Hematopoietic multipotent progenitor cell treated with erythropoietin and hydrocortisone succinate and interleukin-3 and kit ligand, for 15 days (in vitro differentiated cells): ENCODE results near the gene MTHFD2L.

ENCODE experiments used
- DNase-seq: peaks from one replicate; pipeline ENCODE4 v3.0.0-alpha.2; 2015; ENCODE audit warnings: low spot score

MTHFD2L gene

GRCh38 chr4:74307170-74307569, 149.3 kb downstream of the MTHFD2L start:
- DNase-seq = no peak

DNA sequence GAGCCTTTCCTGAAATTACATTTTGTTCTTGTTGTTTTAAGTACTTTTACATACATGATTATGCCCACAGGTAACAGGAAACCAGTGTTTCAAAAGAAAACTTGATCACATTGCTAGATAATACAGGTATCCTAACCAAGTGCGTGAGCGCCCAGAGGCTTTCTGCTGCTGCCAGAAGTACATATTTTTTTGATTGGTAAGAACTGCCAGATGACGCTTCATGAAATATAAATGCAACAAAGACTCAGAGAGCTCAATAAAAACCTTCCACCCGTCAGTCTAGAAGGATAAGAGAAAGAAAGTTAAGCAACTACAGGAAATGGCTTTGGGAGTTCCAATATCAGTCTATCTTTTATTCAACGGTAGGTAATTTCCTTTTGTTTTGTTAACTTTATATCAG, 150.3 kb downstream of the MTHFD2L start, which contains the start of gene EPGN:
TSS of gene EPGN (plus strand) at position 256 of the 400 bp plus-strand sequence. CDS start at position 320, 64 bp downstream.
- no peak for DNase-seq

DNA sequence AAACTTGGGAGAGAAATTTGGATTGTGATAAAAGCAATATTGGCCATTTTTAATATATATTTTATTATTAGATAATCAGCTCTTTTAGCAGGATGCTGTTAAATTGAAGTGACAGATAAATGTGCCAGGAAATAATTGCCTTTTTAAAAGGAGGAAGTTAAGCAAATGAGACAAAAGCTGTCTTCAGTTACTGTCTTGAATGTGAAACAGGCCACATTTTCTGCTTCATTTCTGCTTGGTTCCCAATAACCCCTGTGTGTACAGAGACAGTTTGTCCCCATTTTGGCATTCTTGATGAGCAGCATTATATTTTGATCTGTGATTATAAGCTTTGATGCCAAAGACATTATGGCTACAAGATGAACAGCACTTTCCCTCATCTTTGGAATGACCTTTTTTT, 151.3 kb downstream of the MTHFD2L start:
- DNase-seq = no peak

DNA sequence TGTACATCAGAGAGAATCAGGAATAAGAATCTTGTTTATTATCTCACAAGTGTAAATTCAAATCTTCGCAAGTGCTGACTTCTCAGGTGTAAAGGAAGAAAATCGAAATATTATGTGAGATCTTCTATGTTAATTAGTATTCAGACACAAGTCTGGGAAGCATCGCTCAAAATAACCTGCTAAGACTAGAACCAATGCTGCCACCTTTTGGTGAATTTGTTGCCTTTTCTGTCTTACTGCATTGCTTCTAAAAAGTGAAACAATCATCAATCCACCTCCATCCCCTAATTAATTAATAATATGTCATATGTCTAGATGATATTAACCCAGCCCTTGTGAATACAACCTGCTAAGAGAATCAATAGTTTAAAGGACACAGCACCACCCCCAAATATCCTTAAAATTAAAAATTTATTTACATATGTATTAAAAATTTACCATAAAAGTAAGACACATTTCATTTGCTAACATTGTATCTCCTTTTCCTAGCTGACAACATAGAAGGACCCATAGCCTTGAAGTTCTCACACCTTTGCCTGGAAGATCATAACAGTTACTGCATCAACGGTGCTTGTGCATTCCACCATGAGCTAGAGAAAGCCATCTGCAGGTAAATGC, 153.9 kb downstream of the MTHFD2L start:
- DNase-seq = peak; percentile 55

DNA sequence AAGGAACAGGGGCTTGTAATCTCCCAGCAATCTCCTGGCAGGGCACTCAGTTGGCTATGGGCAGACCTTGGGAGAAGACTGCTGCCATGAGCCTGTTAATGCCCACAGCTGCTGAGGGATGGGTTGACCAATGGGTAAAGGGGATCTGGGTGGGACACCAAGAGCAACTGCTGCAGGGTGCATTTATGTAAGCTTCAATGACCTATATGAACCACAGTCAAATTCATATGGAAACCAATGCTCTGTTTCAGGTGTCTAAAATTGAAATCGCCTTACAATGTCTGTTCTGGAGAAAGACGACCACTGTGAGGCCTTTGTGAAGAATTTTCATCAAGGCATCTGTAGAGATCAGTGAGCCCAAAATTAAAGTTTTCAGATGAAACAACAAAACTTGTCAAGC, 156.4 kb downstream of the MTHFD2L start:
- DNase-seq = no peak

- no peak for DNase-seq
Measured at GRCh38 chr4:74314944-74315343, 157.0 kb downstream of the MTHFD2L start.

- no peak for DNase-seq
Measured at GRCh38 chr4:74315376-74315775, 157.5 kb downstream of the MTHFD2L start.

DNA sequence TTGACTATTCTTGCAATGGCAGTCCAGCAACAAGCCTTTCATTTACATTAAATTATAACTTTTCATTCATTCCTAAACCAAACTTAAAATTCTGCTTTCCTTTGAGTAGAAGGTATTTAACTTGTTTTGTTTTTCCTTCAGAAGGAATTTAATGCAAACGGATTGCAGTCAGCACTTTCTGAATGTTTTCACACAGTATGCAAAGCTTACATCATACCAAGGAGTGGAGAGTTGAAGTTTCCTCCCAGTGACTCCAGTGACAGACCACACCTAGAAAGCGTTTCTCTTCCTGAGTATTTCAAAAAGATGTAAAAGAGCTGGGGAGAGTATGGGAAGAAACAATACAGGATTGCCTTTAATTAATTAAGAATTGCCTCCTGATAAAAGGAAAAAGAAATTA, 158.5 kb downstream of the MTHFD2L start:
- DNase-seq = no peak

DNA sequence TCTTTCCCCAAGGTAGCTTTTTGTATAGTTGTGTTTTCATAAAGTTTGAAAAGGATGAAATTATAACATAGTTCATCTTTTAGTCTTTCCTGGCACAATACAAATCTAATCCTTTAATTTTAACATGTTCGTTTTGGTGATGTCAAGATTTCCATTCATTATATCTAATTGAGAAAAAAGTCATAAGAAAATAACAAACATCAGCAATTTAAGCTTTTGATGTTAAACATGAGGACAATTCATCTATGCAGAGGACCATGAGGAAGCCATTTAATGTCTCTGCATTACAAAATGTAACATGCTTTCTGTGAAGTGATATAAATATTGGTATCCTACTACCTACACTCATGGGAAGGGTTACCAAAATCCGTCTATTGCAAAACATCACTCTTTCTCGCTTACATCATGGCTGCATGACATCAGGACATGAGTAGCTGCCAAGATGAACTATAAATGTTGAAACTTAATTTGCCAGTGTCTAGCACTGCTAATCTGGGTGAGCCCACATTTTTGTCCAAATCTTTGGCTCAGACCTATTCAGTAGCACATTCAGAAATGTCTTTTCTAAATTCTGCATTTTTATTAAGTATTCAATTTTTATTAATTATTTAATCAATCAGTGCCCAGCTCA, 159.8 kb downstream of the MTHFD2L start:
- no peak for DNase-seq

GRCh38 chr4:74318276-74318675, 160.4 kb downstream of the MTHFD2L start:
- DNase-seq = no peak

DNA sequence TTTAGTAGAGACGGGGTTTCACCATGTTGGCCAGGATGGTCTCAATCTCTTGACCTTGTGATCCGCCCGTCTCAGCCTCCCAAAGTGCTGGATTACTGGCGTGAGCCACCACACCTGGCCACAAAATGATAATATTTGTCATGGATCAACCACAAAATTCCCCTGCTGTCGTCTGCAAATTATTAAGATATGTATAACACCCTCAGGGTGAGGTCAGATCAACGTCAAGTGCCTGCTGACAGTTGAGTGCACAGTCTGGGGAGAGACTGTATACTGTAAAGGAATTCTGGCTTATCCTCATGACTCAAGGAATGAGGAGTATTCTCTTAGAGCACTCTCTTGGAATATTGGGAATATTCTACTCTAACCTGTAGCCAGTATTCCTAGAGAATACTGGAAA, 161.6 kb downstream of the MTHFD2L start:
- DNase-seq = no peak

DNA sequence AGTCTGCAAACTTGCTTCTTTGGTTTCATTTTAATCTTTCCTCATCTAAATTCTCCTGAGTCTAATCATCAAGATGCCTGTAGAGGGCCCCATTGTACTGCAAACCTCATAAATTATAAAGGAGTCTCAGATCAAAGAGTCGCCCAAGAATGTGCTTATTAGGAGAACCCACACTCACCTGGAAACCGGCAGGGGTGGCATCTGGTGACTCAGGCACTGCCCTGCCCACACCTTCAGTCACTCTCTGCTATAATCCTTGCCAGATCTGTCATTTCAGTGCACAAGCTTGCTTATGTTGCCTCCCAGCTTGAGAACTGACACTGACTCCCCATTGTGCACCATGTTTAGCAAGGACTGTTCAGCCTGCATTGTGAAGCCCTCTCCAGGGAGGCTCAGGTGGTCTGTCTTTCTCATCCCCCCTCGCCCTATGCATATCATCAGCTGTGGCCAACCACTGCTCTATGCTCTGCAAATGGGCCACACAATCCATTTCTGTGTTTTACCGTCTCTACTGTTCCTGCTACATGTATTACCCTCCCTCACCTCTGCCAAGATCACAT, 162.7 kb downstream of the MTHFD2L start:
- peak; percentile 67 for DNase-seq

DNA sequence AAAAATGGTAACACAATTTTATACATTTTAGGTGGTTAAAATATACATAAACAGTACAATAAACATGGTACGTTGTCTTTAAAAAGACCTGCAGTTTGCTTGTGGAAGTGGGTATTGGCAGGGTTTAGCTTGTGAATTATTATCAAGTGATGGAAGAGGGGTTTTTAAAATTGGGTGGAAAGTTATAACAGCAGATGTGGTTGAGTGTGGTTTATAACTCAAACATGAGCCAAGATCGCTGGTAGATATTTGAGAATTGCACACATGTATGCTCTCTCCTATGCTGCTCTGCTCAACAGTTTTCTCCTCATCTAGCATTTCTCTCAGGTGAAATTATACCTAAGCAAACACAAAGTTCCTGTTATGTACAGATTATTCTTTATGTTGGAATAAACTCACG, 164.4 kb downstream of the MTHFD2L start:
- no peak for DNase-seq

GRCh38 chr4:74323663-74324062, 165.7 kb downstream of the MTHFD2L start:
- DNase-seq = no peak

DNA sequence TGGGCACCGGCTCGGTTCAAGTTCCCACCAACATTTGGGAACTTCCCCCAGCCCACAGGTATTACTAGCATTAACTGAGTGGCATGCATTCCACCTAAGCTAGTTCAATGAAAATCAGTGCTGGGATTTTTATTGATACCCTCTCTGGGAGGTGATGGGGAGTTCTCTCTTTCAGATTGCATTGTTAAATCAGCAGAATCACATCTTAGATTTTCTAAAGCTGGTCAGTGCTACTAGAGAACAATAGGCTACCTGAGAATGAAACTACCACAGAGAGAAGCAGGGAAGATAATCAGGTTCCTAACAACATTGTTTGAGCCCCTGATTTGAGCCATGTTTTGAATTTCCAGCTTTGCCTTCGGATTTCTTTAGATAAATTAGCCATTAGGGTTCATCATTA, 166.3 kb downstream of the MTHFD2L start:
- no peak for DNase-seq

DNA sequence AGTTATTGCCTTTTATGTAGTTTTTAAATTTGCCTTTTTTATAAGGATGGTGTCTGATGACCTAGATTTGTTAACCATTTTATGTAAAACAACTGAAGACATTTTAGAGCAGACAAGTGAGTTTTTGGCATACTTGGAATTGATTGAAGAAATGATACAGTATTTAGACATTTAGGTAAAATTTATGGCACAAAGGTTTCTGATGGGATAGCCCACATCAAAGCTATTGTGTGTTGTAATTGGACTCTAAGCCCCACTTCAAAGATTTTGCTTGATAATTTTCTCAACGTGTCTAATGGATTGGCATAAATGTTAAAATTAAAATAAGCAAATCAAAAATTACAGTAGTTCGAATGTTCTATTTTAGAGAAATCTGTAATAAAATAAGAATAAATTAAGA, 168.0 kb downstream of the MTHFD2L start:
- no peak for DNase-seq

GRCh38 chr4:74327762-74328161, 169.8 kb downstream of the MTHFD2L start:
- DNase-seq = no peak

DNA sequence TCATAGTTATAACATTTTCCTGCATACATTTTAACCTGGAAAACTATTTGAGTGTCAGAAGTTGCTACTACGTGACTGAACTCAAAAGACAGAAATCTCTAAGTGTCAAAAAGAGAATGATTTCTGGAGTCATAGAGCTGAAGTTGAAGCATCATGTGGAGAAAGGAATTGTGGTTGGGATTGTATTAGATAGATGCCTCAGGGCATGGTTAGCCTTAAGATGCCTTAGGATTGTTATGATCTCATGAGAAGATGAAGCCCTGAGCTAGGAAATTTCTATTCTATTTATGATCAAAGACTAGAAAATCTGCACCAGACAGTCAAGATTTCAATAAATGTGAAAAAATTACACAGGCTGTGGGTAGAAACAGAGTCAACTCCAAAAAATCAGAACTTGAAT, 170.6 kb downstream of the MTHFD2L start:
- no peak for DNase-seq

- DNase-seq = no peak
Measured at GRCh38 chr4:74329307-74329706, 171.4 kb downstream of the MTHFD2L start.

- DNase-seq = peak; percentile 36
Measured at GRCh38 chr4:74330295-74330750, 172.4 kb downstream of the MTHFD2L start.

GRCh38 chr4:74331252-74331651, 173.3 kb downstream of the MTHFD2L start:
- DNase-seq = no peak

DNA sequence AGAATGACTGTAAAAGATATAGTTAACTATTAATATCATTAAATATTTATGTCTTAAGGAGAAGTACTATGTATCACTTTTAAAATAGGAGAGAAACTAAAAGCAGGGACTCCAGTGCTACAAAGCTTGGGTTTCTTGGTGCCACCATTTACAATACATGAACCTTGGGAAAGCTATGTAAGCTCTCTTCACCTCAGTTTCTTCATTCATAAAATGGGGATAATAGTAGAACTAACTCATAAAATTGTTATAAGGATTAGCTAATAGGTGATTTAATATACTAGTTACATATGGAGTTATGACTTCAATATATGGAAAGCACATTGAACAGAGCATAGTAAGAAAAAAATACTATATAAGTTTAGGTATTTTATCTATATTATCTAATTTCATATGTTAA, 174.0 kb downstream of the MTHFD2L start:
- no peak for DNase-seq

- no peak for DNase-seq
Measured at GRCh38 chr4:74334636-74335035, 176.7 kb downstream of the MTHFD2L start.
